ENCODE results near the gene ANKRD65. TPM values are rescaled to one million over a fixed set of nuclear protein-coding genes. Genes with fewer than 3 reads are reported as not detected.

The ANKRD65 gene
- total RNA-seq, 3 donors from 2014 or later (not counting 1 experiment from before 2014, with no cell fraction given) = not detected

GRCh38 chr1:1425426-1425752 lies 4.3 kb upstream of the ANKRD65 start:
- no peak for TF ChIP-seq CTCF (IDR thresholded peaks at IDR 0.05)
- Mint-ChIP-seq H3K9me3 (no peaks in the 10 kb centered on the region), H3K4me3 (no peak overlapping the region), H3K27me3 (ENCODE audit: low read depth in 2 of 2) (peaks cover 7 to 24% of the 10 kb centered on the region in 2 donors), H3K4me1 (no peaks in the 10 kb centered on the region), H3K36me3 (no peaks in the 10 kb centered on the region), H3K27ac (no peak overlapping the region)
- no peak overlapping the region for H3K4me3 ChIP-seq (ENCODE audit: low read length)
- H3K27me3 ChIP-seq (ENCODE audit: control insufficient read depth, insufficient read depth, low read length) = peaks cover 2% of the 10 kb centered on the region
- H3K36me3 ChIP-seq (ENCODE audit: control insufficient read depth, insufficient read depth, low read length) = no peaks in the 10 kb centered on the region
- no peak overlapping the region for H3K27ac ChIP-seq (ENCODE audit: low read length)
- DNase-seq (no peak), ATAC-seq (no peak)
- intact Hi-C loops (cut with micrococcal nuclease) = no loop called here
- no peaks in the 10 kb centered on the region for H3K9me3 ChIP-seq (ENCODE audit: control insufficient read depth, insufficient read depth, low read length)
- 89% methylated on average over 12 of the region's 12 CpGs for WGBS (ENCODE audit: insufficient coverage)
- no peaks in the 10 kb centered on the region for H3K4me1 ChIP-seq (ENCODE audit: control insufficient read depth, insufficient read depth, low read length)

GRCh38 chr1:1424707-1425106 lies 3.6 kb upstream of the ANKRD65 start:
- WGBS (ENCODE audit: insufficient coverage) = 94% methylated on average over 15 of the region's 15 CpGs
- H3K9me3 ChIP-seq (ENCODE audit: control insufficient read depth, insufficient read depth, low read length) = no peaks in the 10 kb centered on the region
- no peaks in the 10 kb centered on the region for H3K36me3 Mint-ChIP-seq
- H3K27ac ChIP-seq (ENCODE audit: low read length) = no peak overlapping the region
- DNase-seq (no peak), ATAC-seq (no peak)
- intact Hi-C loops (cut with micrococcal nuclease) = no loop called here
- no peak overlapping the region for H3K27ac Mint-ChIP-seq
- H3K9me3 Mint-ChIP-seq = no peaks in the 10 kb centered on the region
- no peaks in the 10 kb centered on the region for H3K36me3 ChIP-seq (ENCODE audit: control insufficient read depth, insufficient read depth, low read length)
- H3K27me3 ChIP-seq (ENCODE audit: control insufficient read depth, insufficient read depth, low read length) = peaks cover 2% of the 10 kb centered on the region
- H3K4me3 ChIP-seq (ENCODE audit: low read length) = no peak overlapping the region
- peak overlapping the region; percentile 35 for H3K4me3 Mint-ChIP-seq
- no peak for TF ChIP-seq CTCF (IDR thresholded peaks at IDR 0.05)
- no peaks in the 10 kb centered on the region for H3K4me1 Mint-ChIP-seq
- H3K27me3 Mint-ChIP-seq (ENCODE audit: low read depth in 2 of 2) = peaks cover 7 to 24% of the 10 kb centered on the region in 2 donors
- H3K4me1 ChIP-seq (ENCODE audit: control insufficient read depth, insufficient read depth, low read length) = no peaks in the 10 kb centered on the region

- ATAC-seq (no peak), DNase-seq (no peak)
- H3K4me1 Mint-ChIP-seq = no peaks in the 10 kb centered on the region
- Histone ChIP-seq H3K27ac (ENCODE audit: low read length) (no peak overlapping the region), H3K27me3 (ENCODE audit: control insufficient read depth, insufficient read depth, low read length) (peaks cover under 1% of the 10 kb centered on the region), H3K9me3 (ENCODE audit: control insufficient read depth, insufficient read depth, low read length) (no peaks in the 10 kb centered on the region), H3K36me3 (ENCODE audit: control insufficient read depth, insufficient read depth, low read length) (no peaks in the 10 kb centered on the region), H3K4me1 (ENCODE audit: control insufficient read depth, insufficient read depth, low read length) (no peaks in the 10 kb centered on the region), H3K4me3 (ENCODE audit: low read length) (no peak overlapping the region)
- intact Hi-C loops (cut with micrococcal nuclease) = no loop called here
- H3K9me3 Mint-ChIP-seq = no peaks in the 10 kb centered on the region
- TF ChIP-seq CTCF (IDR thresholded peaks at IDR 0.05) = no peak
- no peak overlapping the region for H3K4me3 Mint-ChIP-seq
- H3K27me3 Mint-ChIP-seq (ENCODE audit: low read depth in 2 of 2) = peaks cover 7 to 24% of the 10 kb centered on the region in 2 donors
- H3K27ac Mint-ChIP-seq = no peak overlapping the region
- 96% methylated on average over 7 of the region's 7 CpGs for WGBS (ENCODE audit: insufficient coverage)
- H3K36me3 Mint-ChIP-seq = no peaks in the 10 kb centered on the region
These were observed 2.1 kb upstream of the ANKRD65 start for GRCh38 chr1:1423245-1423597.

GRCh38 chr1:1422465-1423244 lies 1.6 kb upstream of the ANKRD65 start:
- Mint-ChIP-seq H3K36me3 (no peaks in the 10 kb centered on the region), H3K4me3 (no peak overlapping the region), H3K27me3 (ENCODE audit: low read depth in 2 of 2) (peaks cover 11 to 27% of the 10 kb centered on the region in 2 donors), H3K9me3 (no peaks in the 10 kb centered on the region), H3K4me1 (no peaks in the 10 kb centered on the region), H3K27ac (no peak overlapping the region)
- Histone ChIP-seq H3K36me3 (ENCODE audit: control insufficient read depth, insufficient read depth, low read length) (no peaks in the 10 kb centered on the region), H3K27me3 (ENCODE audit: control insufficient read depth, insufficient read depth, low read length) (no peaks in the 10 kb centered on the region), H3K27ac (ENCODE audit: low read length) (no peak overlapping the region), H3K4me3 (ENCODE audit: low read length) (no peak overlapping the region), H3K4me1 (ENCODE audit: control insufficient read depth, insufficient read depth, low read length) (no peaks in the 10 kb centered on the region), H3K9me3 (ENCODE audit: control insufficient read depth, insufficient read depth, low read length) (no peaks in the 10 kb centered on the region)
- intact Hi-C loops (cut with micrococcal nuclease) = no loop called here
- WGBS (ENCODE audit: insufficient coverage) = 69% methylated on average over 29 of the region's 29 CpGs
- no peak for ATAC-seq
- no peak for TF ChIP-seq CTCF (IDR thresholded peaks at IDR 0.05)
- no peak for DNase-seq
